H1 (cell line): ENCODE measurements around the gene HNRNPA1. TPM values are rescaled to one million over a fixed set of nuclear protein-coding genes. Genes with fewer than 3 reads are reported as not detected.

Source experiments
- CTCF ChIA-PET: fragments of 300-600 bp; sonication (Branson Sonifier 250); formaldehyde crosslinking; loops from one replicate; lab custom pipeline; 2021; ENCODE audit not compliant: partially characterized antibody; lab: Charles Lee
- POLR2A ChIA-PET: fragments of 300-600 bp; sonication (Branson Sonifier 250); formaldehyde crosslinking; loops from one replicate; lab custom pipeline; 2021; ENCODE audit warnings: inconsistent platforms; ENCODE audit not compliant: partially characterized antibody; lab: Charles Lee
- DNase-seq, 2 experiments: peaks; one replicate each; pipeline versions ENCODE4 v3.0.0 to v3.0.0-alpha.2; 2010 to 2022; ENCODE audit warnings: low spot score in 2 of 2, low read depth in 1 of 2, mixed read lengths in 1 of 2
- FAIRE-seq: peaks from 2 replicates; lab custom pipeline; 2011; peaks lifted over from hg19 to GRCh38; lab: Jason Lieb, UNC
- H2AFZ ChIP-seq: 2 replicates; pipeline ENCODE4 v1.8.1; 2012; ENCODE audit warnings: low read length, inconsistent platforms
- H2AK5ac ChIP-seq: 2 replicates; pipeline ENCODE4 v1.6.1; 2013; ENCODE audit warnings: low read depth, low read length
- H2BK120ac ChIP-seq: replicated peaks from 2 replicates; pipeline ENCODE3; 2013; ENCODE audit warnings: low read depth, low read length, inconsistent platforms
- H2BK12ac ChIP-seq: 2 replicates; pipeline ENCODE4 v1.6.1; 2013; ENCODE audit warnings: low read depth, low read length
- H2BK15ac ChIP-seq: 2 replicates; pipeline ENCODE4 v1.6.1; 2013; ENCODE audit warnings: low read length
- H2BK20ac ChIP-seq: 2 replicates; pipeline ENCODE4 v1.6.1; 2013; ENCODE audit warnings: low read length
- H2BK5ac ChIP-seq: 2 replicates; pipeline ENCODE4 v1.6.1; 2013; ENCODE audit warnings: low read depth, low read length
- H3K14ac ChIP-seq: 2 replicates; pipeline ENCODE4 v1.6.1; 2013; ENCODE audit warnings: inconsistent platforms; ENCODE audit not compliant: insufficient read length
- H3K18ac ChIP-seq: 2 replicates; pipeline ENCODE4 v1.6.1; 2013; ENCODE audit warnings: low read length; ENCODE audit errors: extremely low read depth
- H3K23ac ChIP-seq: 2 replicates; pipeline ENCODE4 v1.6.1; 2013; ENCODE audit warnings: inconsistent platforms; ENCODE audit not compliant: insufficient read length
- H3K23me2 ChIP-seq: 2 replicates; pipeline ENCODE4 v1.6.1; 2013; ENCODE audit warnings: low read depth, low read length
- H3K27ac ChIP-seq: 2 replicates; pipeline ENCODE4 v1.6.1; 2011; ENCODE audit warnings: low read depth, low read length, inconsistent platforms
- H3K27me3 ChIP-seq, 4 experiments: replicated peaks in 1 of 4; 1 replicate in 1 of 4; 2 replicates in 3 of 4; pipeline versions ENCODE4 v1.6.1 to v1.8.1; 2011 to 2013; ENCODE audit warnings: low read length in 3 of 4, mild to moderate bottlenecking in 3 of 4, inconsistent platforms in 2 of 4, mixed read lengths in 2 of 4, moderate library complexity in 1 of 4; ENCODE audit not compliant: control insufficient read depth in 3 of 4, insufficient read depth in 3 of 4; ENCODE audit errors: extremely low read depth in 1 of 4
- H3K36me3 ChIP-seq, 4 experiments: 2 replicates each; pipeline versions ENCODE4 v1.6.1 to v1.8.1; 2011 to 2013; ENCODE audit warnings: mild to moderate bottlenecking in 4 of 4, low read length in 3 of 4, moderate library complexity in 2 of 4, control low read depth in 1 of 4, inconsistent platforms in 1 of 4; ENCODE audit not compliant: insufficient read depth in 4 of 4, control insufficient read depth in 2 of 4
- H3K4ac ChIP-seq: replicated peaks from 2 replicates; pipeline ENCODE3; 2013; ENCODE audit warnings: low read length, low read depth, mixed read lengths, inconsistent platforms; ENCODE audit not compliant: insufficient read length
- H3K4me1 ChIP-seq, 4 experiments: replicated peaks in 1 of 4; 1 replicate in 1 of 4; 2 replicates in 3 of 4; pipeline versions ENCODE4 v1.6.1 to v1.8.1; 2011 to 2013; ENCODE audit warnings: low read length in 3 of 4, inconsistent platforms in 2 of 4, mixed read lengths in 1 of 4; ENCODE audit not compliant: insufficient read depth in 4 of 4, control insufficient read depth in 3 of 4
- H3K4me2 ChIP-seq, 2 experiments: 2 replicates each; pipeline versions ENCODE4 v1.6.1 to v1.8.1; 2011 to 2013; ENCODE audit warnings: low read depth in 2 of 2, low read length in 2 of 2, control low read depth in 1 of 2, inconsistent platforms in 1 of 2, mild to moderate bottlenecking in 1 of 2; ENCODE audit not compliant: insufficient read depth in 1 of 2
- H3K4me3 ChIP-seq, 4 experiments: fragments of 200-600, 300-600 bp in 1 of 4; sonication (generic), shearing (Covaris generic), sonication (Bioruptor Twin) in 1 of 4; 2 replicates each; pipeline versions ENCODE4 v1.5.1 to v1.8.1; 2011 to 2016; ENCODE audit warnings: low read length in 4 of 4, low read depth in 3 of 4, control low read depth in 2 of 4, inconsistent platforms in 2 of 4, mild to moderate bottlenecking in 2 of 4, mixed read lengths in 1 of 4, moderate library complexity in 1 of 4; ENCODE audit not compliant: insufficient read depth in 2 of 4; ENCODE audit errors: extremely low read depth in 1 of 4
- H3K56ac ChIP-seq: replicated peaks from 2 replicates; pipeline ENCODE3; 2013; ENCODE audit warnings: low read depth, mild to moderate bottlenecking, mixed read lengths, low read length, inconsistent platforms; ENCODE audit not compliant: insufficient read length
- H3K79me1 ChIP-seq: 2 replicates; pipeline ENCODE4 v1.6.1; 2013; ENCODE audit warnings: low read depth, low read length, control low read depth
- H3K79me2 ChIP-seq, 2 experiments: 2 replicates each; pipeline versions ENCODE4 v1.6.1 to v1.8.1; 2012 to 2013; ENCODE audit warnings: low read length in 2 of 2, mild to moderate bottlenecking in 2 of 2, inconsistent platforms in 1 of 2; ENCODE audit not compliant: insufficient read depth in 2 of 2, control insufficient read depth in 1 of 2
- H3K9ac ChIP-seq, 4 experiments: replicated peaks in 1 of 4; 1 replicate in 1 of 4; 2 replicates in 3 of 4; pipeline versions ENCODE4 v1.6.1 to v1.8.1; 2011 to 2013; ENCODE audit warnings: low read depth in 3 of 4, low read length in 3 of 4, control low read depth in 2 of 4, mild to moderate bottlenecking in 2 of 4, moderate library complexity in 2 of 4, inconsistent platforms in 1 of 4; ENCODE audit errors: extremely low read depth in 1 of 4
- H3K9me3 ChIP-seq, 2 experiments: 2 replicates each; pipeline versions ENCODE4 v1.6.1 to v1.8.1; 2012 to 2013; ENCODE audit warnings: mild to moderate bottlenecking in 2 of 2, moderate library complexity in 2 of 2, control low read depth in 1 of 2, inconsistent platforms in 1 of 2, low read depth in 1 of 2, low read length in 1 of 2, mixed read lengths in 1 of 2; ENCODE audit not compliant: insufficient read depth in 2 of 2
- H4K20me1 ChIP-seq, 2 experiments: replicated peaks in 1 of 2; 2 replicates each; pipeline versions ENCODE3 to v1.8.1; 2011 to 2013; ENCODE audit warnings: inconsistent platforms in 2 of 2, low read length in 2 of 2, mild to moderate bottlenecking in 1 of 2; ENCODE audit not compliant: insufficient read depth in 2 of 2, control insufficient read depth in 1 of 2
- H4K5ac ChIP-seq: 2 replicates; pipeline ENCODE4 v1.6.1; 2013; ENCODE audit warnings: low read length, low read depth, mixed read lengths, inconsistent platforms; ENCODE audit not compliant: insufficient read length
- H4K8ac ChIP-seq: 2 replicates; pipeline ENCODE4 v1.8.0; 2013; ENCODE audit warnings: mild to moderate bottlenecking, moderate library complexity, low read length, inconsistent platforms; ENCODE audit not compliant: insufficient read depth; ENCODE audit errors: extremely low read depth
- H4K91ac ChIP-seq: replicated peaks from 2 replicates; pipeline ENCODE3; 2013; ENCODE audit warnings: low read length, mixed read lengths, inconsistent platforms; ENCODE audit not compliant: insufficient read length
- ATF3 ChIP-seq: IDR thresholded peaks from 2 replicates; pipeline ENCODE4 v1.6.1; 2011; ENCODE audit warnings: low read depth, mild to moderate bottlenecking, low read length; ENCODE audit not compliant: insufficient read depth
- BCL11A ChIP-seq, 2 experiments: IDR thresholded peaks; one replicate each; pipeline ENCODE4 v1.6.1; 2011; ENCODE audit warnings: low read depth in 2 of 2, low read length in 2 of 2, mild to moderate bottlenecking in 2 of 2
- CBX5 ChIP-seq: fragments of 300-800, 300-1000 bp; sonication (generic); IDR thresholded peaks from 2 replicates; pipeline ENCODE4 v1.7.1; 2016; ENCODE audit warnings: antibody characterized with exemption, low read length, low read depth
- CTBP2 ChIP-seq: IDR thresholded peaks from 2 replicates; pipeline ENCODE4 v1.7.0; 2011; ENCODE audit warnings: borderline replicate concordance, mild to moderate bottlenecking, moderate library complexity, mixed read lengths, low read length; ENCODE audit not compliant: insufficient read depth, insufficient read length
- JUN ChIP-seq: IDR thresholded peaks from 2 replicates; pipeline ENCODE4 v1.6.1; 2011; ENCODE audit warnings: low read depth, mild to moderate bottlenecking, improper control_type of control experiment, low read length
- POU5F1 ChIP-seq: IDR thresholded peaks from 2 replicates; pipeline ENCODE4 v1.6.1; 2011; ENCODE audit warnings: low read depth, mild to moderate bottlenecking, low read length, moderate library complexity
- SP4 ChIP-seq: IDR thresholded peaks from 2 replicates; pipeline ENCODE4 v1.6.1; 2012; ENCODE audit warnings: low read length, inconsistent platforms
- SRF ChIP-seq: IDR thresholded peaks from 2 replicates; pipeline ENCODE4 v1.6.1; 2011; ENCODE audit warnings: mild to moderate bottlenecking, low read depth, low read length, moderate library complexity
- TAF1 ChIP-seq: IDR thresholded peaks from 2 replicates; pipeline ENCODE4 v1.6.1; 2011; ENCODE audit warnings: mild to moderate bottlenecking, low read depth, low read length
- TBP ChIP-seq: IDR thresholded peaks from 2 replicates; pipeline ENCODE4 v1.6.1; 2011; ENCODE audit warnings: low read depth, low read length, improper control_type of control experiment
- TEAD4 ChIP-seq: IDR thresholded peaks from 2 replicates; pipeline ENCODE4 v1.6.1; 2012; ENCODE audit warnings: low read depth, low read length, inconsistent platforms, mixed read lengths
- polyA plus RNA-seq, 7 experiments: library from polyadenylated mRNA; depleted of rRNA in 3 of 7; stranded (reverse) in 5 of 7; unstranded in 2 of 7; fragments of >200 nt in 5 of 7; fragments of 200-250 nt in 2 of 7; gene quantifications; 1 replicate in 5 of 7; 2 replicates in 1 of 7; 4 replicates in 1 of 7; pipeline versions ENCODE4 v1.2.1 to v1.2.3, GENCODE V29; 2011 to 2013; ENCODE audit warnings: missing spikeins in 2 of 7, mixed read lengths in 2 of 7
- total RNA-seq: library from RNA; stranded (reverse); fragmentation: NEBNext Ultra II Directional; extraction: Animal tissue kit (Norgen Biotek cat#: 25700); gene quantifications from 2 replicates; pipeline ENCODE4 v1.2.1, GENCODE V29; 2021

The HNRNPA1 gene
- total and polyA plus RNA-seq, 2 of the 8 experiments (the other 6 are each of a cell fraction or from before 2014, with no cell fraction given) = 835 to 2,738 TPM

- H3K36me3 ChIP-seq = peaks cover 7 to 39% (median 23%) of the 10 kb centered on the region in 4 experiments
- no peak overlapping the region for H3K18ac ChIP-seq
- no peak overlapping the region for H3K4ac ChIP-seq
- no peak overlapping the region for H4K8ac ChIP-seq
- H2BK20ac ChIP-seq = peak overlapping the region; percentile 34; the same call in 1 of the 2 replicates
- H3K23me2 ChIP-seq = no peaks in the 10 kb centered on the region
- H2BK120ac ChIP-seq = peak overlapping the region; percentile 79
- peaks cover 3 to 49% of the 10 kb centered on the region in 2 experiments; a peak in 3 of 4 replicates for H3K79me2 ChIP-seq
- H3K9ac ChIP-seq = peak overlapping the region in 1 of 4 experiments; percentile 37; a peak in 1 of 7 replicates
- H3K27me3 ChIP-seq = no peaks in the 10 kb centered on the region
- peak overlapping the region; percentile 44 for H3K27ac ChIP-seq
- POLR2A ChIA-PET = interaction anchor here (0.6 to 44.8 kb wide), 18 partner anchors 9 to 129 kb away, joined by 3 to 1006 read pairs (median 7); partner anchors contain the start of genes CBX5, COPZ1 and HNRNPA1
- no peak overlapping the region for H2AFZ ChIP-seq
- DNase-seq (no peak), FAIRE-seq (no peak)
- no peak overlapping the region; the same call in 1 of the 2 replicates for H2AK5ac ChIP-seq
- H3K23ac ChIP-seq = no peak overlapping the region
- peak overlapping the region; percentile 62 to 75; a peak in 3 of 4 replicates for H3K4me2 ChIP-seq
- CTCF ChIA-PET = interaction anchor here (0.6 to 3.2 kb wide), 14 partner anchors 18 to 141 kb away, joined by 3 to 10 read pairs (median 4); partner anchors contain the start of gene CBX5
- H4K5ac ChIP-seq = no peak overlapping the region
- peaks cover 3 to 23% (median 15%) of the 10 kb centered on the region in 4 experiments for H3K4me1 ChIP-seq
- peak overlapping the region; percentile 45 for H2BK12ac ChIP-seq
- H2BK5ac ChIP-seq = peak overlapping the region; percentile 67; the same call in 1 of the 2 replicates
- peak overlapping the region; percentile 63 for H4K91ac ChIP-seq
- H3K4me3 ChIP-seq = peak overlapping the region in 2 of 4 experiments; percentile 10 to 54; a peak in 3 of 8 replicates
- H3K14ac ChIP-seq = no peak overlapping the region
- H3K79me1 ChIP-seq = peaks cover 2% of the 10 kb centered on the region; the same call in 1 of the 2 replicates
- no peak overlapping the region for H2BK15ac ChIP-seq
- no peak overlapping the region for H3K56ac ChIP-seq
- H3K9me3 ChIP-seq = no peaks in the 10 kb centered on the region
- H4K20me1 ChIP-seq = no peaks in the 10 kb centered on the region
- TF ChIP-seq SRF = no peak
- TF ChIP-seq CBX5 = no peak
- no peak for TF ChIP-seq POU5F1
- TF ChIP-seq JUN = no peak
- TF ChIP-seq TEAD4 = no peak
- TF ChIP-seq SP4 = no peak
- no peak for TF ChIP-seq ATF3
- no peak for TF ChIP-seq TBP
- no peak for TF ChIP-seq BCL11A (IDR thresholded peaks at IDR 0.05; ENCODE audit: low read depth in 2 of 2, low read length in 2 of 2)
- no peak for TF ChIP-seq CTBP2
- no peak for TF ChIP-seq TAF1
These were observed 22.3 kb upstream of the HNRNPA1 start for GRCh38 chr12:54258201-54258681.
